ENCODE measurements around the gene SEC11A.
"Not testable (repeated sequence)": the region's sequence is repeated elsewhere in the genome, so short reads cannot be mapped to it uniquely, and the experiment has no call there.

SEC11A gene

GRCh38 chr15:84736375-84736774 is 20.4 kb upstream of the SEC11A start:
- no peak for TF ChIP-seq CTCF (IDR thresholded peaks at IDR 0.05; ENCODE audit: borderline replicate concordance, insufficient read depth, low read depth, low read length)
- H3K4me3 ChIP-seq (ENCODE audit: low read depth, low read length) = no peak overlapping the region

- H3K4me3 ChIP-seq (ENCODE audit: low read depth, low read length) = not testable (repeated sequence)
Measured at GRCh38 chr15:84735480-84736061, 19.6 kb upstream of the SEC11A start.

GRCh38 chr15:84734794-84735479 is 19.0 kb upstream of the SEC11A start:
- TF ChIP-seq CTCF (IDR thresholded peaks at IDR 0.05; ENCODE audit: borderline replicate concordance, insufficient read depth, low read depth, low read length) = no peak
- no peak overlapping the region for H3K4me3 ChIP-seq (ENCODE audit: low read depth, low read length)

GRCh38 chr15:84731774-84732173 is 15.8 kb upstream of the SEC11A start:
- TF ChIP-seq CTCF (IDR thresholded peaks at IDR 0.05; ENCODE audit: borderline replicate concordance, insufficient read depth, low read depth, low read length) = no peak
- no peak overlapping the region for H3K4me3 ChIP-seq (ENCODE audit: low read depth, low read length)

- H3K4me3 ChIP-seq (ENCODE audit: low read depth, low read length) = no peak overlapping the region
- no peak for TF ChIP-seq CTCF (IDR thresholded peaks at IDR 0.05; ENCODE audit: borderline replicate concordance, insufficient read depth, low read depth, low read length)
Measured at GRCh38 chr15:84727429-84727828, 11.5 kb upstream of the SEC11A start.

GRCh38 chr15:84725001-84725491 is 9.1 kb upstream of the SEC11A start:
- no peak for TF ChIP-seq CTCF (IDR thresholded peaks at IDR 0.05; ENCODE audit: borderline replicate concordance, insufficient read depth, low read depth, low read length)
- no peak overlapping the region for H3K4me3 ChIP-seq (ENCODE audit: low read depth, low read length)

- TF ChIP-seq CTCF (IDR thresholded peaks at IDR 0.05; ENCODE audit: borderline replicate concordance, insufficient read depth, low read depth, low read length) = no peak
- H3K4me3 ChIP-seq (ENCODE audit: low read depth, low read length) = no peak overlapping the region
Measured at GRCh38 chr15:84722628-84723027, 6.7 kb upstream of the SEC11A start.
